MCF 10A (cell line): ENCODE results near the gene C10orf105. TPM values are rescaled to one million over a fixed set of nuclear protein-coding genes. Genes with fewer than 3 reads are reported as not detected.

Experiments used
- Bru-seq: library from RNA; stranded (reverse); fragments of 400-500 nt; gene quantifications from one replicate; lab custom pipeline; 2021; lab: Mats Ljungman, UMichigan
- BruChase-seq, 2 experiments: library from RNA; stranded (reverse); fragments of 400-500 nt; gene quantifications; one replicate each; lab custom pipeline; 2021; lab: Mats Ljungman, UMichigan
- BruUV-seq: library from RNA; stranded (reverse); fragments of 400-500 nt; replicated peaks from 2 replicates; lab custom pipeline; 2021; lab: Mats Ljungman, UMichigan
- CTCF ChIA-PET: fragments of 300-600 bp; sonication (Branson Sonifier 250); formaldehyde crosslinking; extraction: SDS; loops from one replicate; lab custom pipeline; 2021; ENCODE audit warnings: antibody characterized with exemption, inconsistent platforms; lab: Yijun Ruan, JAX
- POLR2A ChIA-PET: fragments of 300-600, 350-650 bp; sonication (Branson Sonifier 250); formaldehyde crosslinking; extraction: SDS; loops from one replicate; lab custom pipeline; 2020; ENCODE audit warnings: antibody characterized with exemption, inconsistent platforms; lab: Yijun Ruan, JAX
- DNase-seq: peaks from one replicate; pipeline ENCODE4 v3.0.0-alpha.2; 2018; ENCODE audit not compliant: unreplicated experiment
- H3K27ac Mint-ChIP-seq: one replicate; pipeline ENCODE4 v1.8.0; 2022; ENCODE audit warnings: mild to moderate bottlenecking, low read depth, mixed read lengths; ENCODE audit not compliant: unreplicated experiment
- H3K27me3 Mint-ChIP-seq: one replicate; pipeline ENCODE4 v1.8.0; 2022; ENCODE audit warnings: mixed read lengths; ENCODE audit not compliant: insufficient read depth, unreplicated experiment
- H3K36me3 Mint-ChIP-seq: one replicate; pipeline ENCODE4 v1.8.0; 2022; ENCODE audit warnings: mild to moderate bottlenecking, moderate library complexity, mixed read lengths; ENCODE audit not compliant: insufficient read depth, unreplicated experiment
- H3K4me1 Mint-ChIP-seq: one replicate; pipeline ENCODE4 v1.8.0; 2022; ENCODE audit warnings: mixed read lengths; ENCODE audit not compliant: insufficient read depth, unreplicated experiment
- H3K4me3 Mint-ChIP-seq: one replicate; pipeline ENCODE4 v1.8.0; 2022; ENCODE audit warnings: mild to moderate bottlenecking, moderate library complexity, mixed read lengths; ENCODE audit not compliant: unreplicated experiment
- H3K9me3 Mint-ChIP-seq: one replicate; pipeline ENCODE4 v1.8.0; 2022; ENCODE audit warnings: mixed read lengths; ENCODE audit not compliant: unreplicated experiment
- intact Hi-C: fragments of 100-400 bp; cut with micrococcal nuclease; formaldehyde crosslinking; loops from 2 replicates; pipeline ENCODE4 v1.14.1; 2022
- long read RNA-seq: library from polyadenylated mRNA; stranded (forward); transcript quantifications from one replicate; pipeline ENCODE4 v2.0.0, GENCODE V29; 2022
- total RNA-seq: library from RNA; stranded (reverse); gene quantifications from 2 replicates; pipeline ENCODE4 v1.2.3, GENCODE V29; 2022
- TF ChIP-seq, protein P1 (sequence below): fragments of 200-600 bp; IDR thresholded peaks from one replicate; pipeline ENCODE4 v1.8.0; 2022; ENCODE audit warnings: antibody characterized with exemption, mild to moderate bottlenecking; ENCODE audit not compliant: unreplicated experiment

C10orf105 gene, protein sequence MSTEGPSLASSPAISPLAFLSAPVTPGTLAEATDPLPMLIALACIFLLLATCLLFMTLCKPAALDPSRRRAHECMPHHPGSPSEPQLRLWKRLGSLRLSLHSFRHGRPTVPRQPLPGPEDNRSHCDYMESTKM
- total RNA-seq, result not detected in 2 replicates
- Bru-seq, nascent RNA, result percentile 5 among the genes with signal in this experiment
- percentile 4 among the genes with signal in this experiment for BruChase-seq, experiment 1, labeled RNA remaining after a 6-hour chase
- not detected for BruChase-seq, experiment 2, labeled RNA remaining after a 2-hour chase
- long read RNA-seq, result 0 reads

- ChIA-PET POLR2A (interaction anchor here (0.7 kb wide), 1 partner anchor 573 kb away, joined by 3 read pairs; no protein-coding TSS in a partner anchor), CTCF (interaction anchor here (0.6 to 0.7 kb wide), 2 partner anchors 176 to 320 kb away, joined by 3 read pairs; no protein-coding TSS in a partner anchor)
- intact Hi-C loops, result no loop called here
- Mint-ChIP-seq H3K27ac (no peak within 1 kb of the TSS), H3K27me3 (no peaks in the 10 kb centered on the region), H3K4me3 (no peak within 1 kb of the TSS), H3K36me3 (no peaks in the 10 kb centered on the region), H3K4me1 (no peaks in the 10 kb centered on the region), H3K9me3 (no peaks in the 10 kb centered on the region)
- BruUV-seq, result no TSS peak
- TF ChIP-seq, protein P1, sequence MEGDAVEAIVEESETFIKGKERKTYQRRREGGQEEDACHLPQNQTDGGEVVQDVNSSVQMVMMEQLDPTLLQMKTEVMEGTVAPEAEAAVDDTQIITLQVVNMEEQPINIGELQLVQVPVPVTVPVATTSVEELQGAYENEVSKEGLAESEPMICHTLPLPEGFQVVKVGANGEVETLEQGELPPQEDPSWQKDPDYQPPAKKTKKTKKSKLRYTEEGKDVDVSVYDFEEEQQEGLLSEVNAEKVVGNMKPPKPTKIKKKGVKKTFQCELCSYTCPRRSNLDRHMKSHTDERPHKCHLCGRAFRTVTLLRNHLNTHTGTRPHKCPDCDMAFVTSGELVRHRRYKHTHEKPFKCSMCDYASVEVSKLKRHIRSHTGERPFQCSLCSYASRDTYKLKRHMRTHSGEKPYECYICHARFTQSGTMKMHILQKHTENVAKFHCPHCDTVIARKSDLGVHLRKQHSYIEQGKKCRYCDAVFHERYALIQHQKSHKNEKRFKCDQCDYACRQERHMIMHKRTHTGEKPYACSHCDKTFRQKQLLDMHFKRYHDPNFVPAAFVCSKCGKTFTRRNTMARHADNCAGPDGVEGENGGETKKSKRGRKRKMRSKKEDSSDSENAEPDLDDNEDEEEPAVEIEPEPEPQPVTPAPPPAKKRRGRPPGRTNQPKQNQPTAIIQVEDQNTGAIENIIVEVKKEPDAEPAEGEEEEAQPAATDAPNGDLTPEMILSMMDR, result no peak
- no peak for DNase-seq
Observed at GRCh38 chr10:71719464-71720201, at the start of gene C10orf105. Gene C10orf105, minus strand, starts transcription at chr10:71719778. Its CDS starts 3,441 bp downstream, at chr10:71716337.

GRCh38 chr10:71767420-71768035 lies 48.0 kb upstream of the C10orf105 start:
- DNase-seq, result peak; percentile 50
- ChIA-PET POLR2A (interaction anchor here (0.8 to 2.0 kb wide), 7 partner anchors 21 to 84 kb away, joined by 3 to 6 read pairs (median 3); partner anchors contain the start of gene PSAP), CTCF (interaction anchor here (0.6 to 1.9 kb wide), 7 partner anchors 29 to 424 kb away, joined by 3 to 7 read pairs (median 3); no protein-coding TSS in a partner anchor)
- TF ChIP-seq, protein P1, result no peak
- intact Hi-C loops, result loop anchor here (5.0 kb wide), 1 partner anchor 40 kb away; no protein-coding TSS in a partner anchor
- Mint-ChIP-seq H3K4me3 (peak overlapping the region; percentile 59), H3K36me3 (no peaks in the 10 kb centered on the region), H3K27ac (peak overlapping the region; percentile 95), H3K27me3 (no peaks in the 10 kb centered on the region), H3K9me3 (no peaks in the 10 kb centered on the region), H3K4me1 (peaks cover 39% of the 10 kb centered on the region)
- BruUV-seq, result no TSS peak

DNA sequence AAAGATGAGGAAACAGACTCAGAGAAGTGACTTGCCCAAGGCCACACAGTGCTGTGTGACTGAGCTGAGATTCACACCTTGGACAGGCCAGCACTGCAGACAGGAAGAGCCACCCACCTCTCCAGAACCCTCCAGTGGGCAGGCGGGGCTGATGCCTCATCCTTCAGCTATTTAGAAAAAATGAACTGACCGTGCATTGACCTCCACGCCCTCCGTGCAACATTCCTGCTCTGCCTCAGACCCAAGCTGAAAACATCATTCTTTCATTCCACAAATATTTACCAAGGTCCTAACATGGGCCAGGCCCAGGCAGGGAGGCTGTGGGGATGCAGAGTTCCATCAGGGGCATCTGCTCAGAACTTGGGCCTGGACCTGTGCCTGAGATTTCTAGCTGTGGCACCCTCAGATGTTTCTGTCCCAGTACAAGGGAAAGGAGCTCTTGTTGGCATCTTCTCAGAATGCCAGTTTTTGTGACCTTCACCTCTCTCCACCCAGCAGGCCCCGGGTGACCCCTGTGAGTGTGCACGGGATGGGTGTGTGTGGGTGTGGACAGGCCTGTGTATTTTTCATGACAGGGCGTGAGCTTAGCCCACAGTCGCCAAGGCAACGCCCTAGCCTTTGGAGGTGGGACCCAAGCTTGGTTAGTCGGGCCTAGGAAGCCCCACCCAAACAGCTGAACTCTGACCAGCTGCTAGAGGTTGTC lies 47.3 kb upstream of the C10orf105 start:
- TF ChIP-seq, protein P1, result no peak
- peak; percentile 88 for DNase-seq
- Mint-ChIP-seq H3K9me3 (no peaks in the 10 kb centered on the region), H3K4me3 (peak overlapping the region; percentile 59), H3K4me1 (peaks cover 33% of the 10 kb centered on the region), H3K36me3 (no peaks in the 10 kb centered on the region), H3K27me3 (no peaks in the 10 kb centered on the region), H3K27ac (peak overlapping the region; percentile 95)
- no TSS peak for BruUV-seq
- ChIA-PET POLR2A (interaction anchor here (0.6 to 2.0 kb wide), 12 partner anchors 8 to 93 kb away, joined by 3 to 6 read pairs (median 3); partner anchors contain the start of gene PSAP), CTCF (interaction anchor here (0.6 to 1.9 kb wide), 9 partner anchors 28 to 447 kb away, joined by 3 to 7 read pairs (median 3); partner anchors contain the start of gene SLC29A3)
- intact Hi-C loops, result loop anchor here (5.0 kb wide), 1 partner anchor 40 kb away; no protein-coding TSS in a partner anchor
